Neural progenitor cell (in vitro differentiated cells): ENCODE results near the gene COL11A1. TPM values are rescaled to one million over a fixed set of nuclear protein-coding genes. Genes with fewer than 3 reads are reported as not detected.
A peak's percentile ranks its signal among the peaks of the same experiment; 100 is the strongest.

ENCODE experiments used
- DNase-seq: peaks from one replicate; pipeline ENCODE4 v3.0.0-alpha.2; 2016; ENCODE audit warnings: low spot score
- H2AFZ ChIP-seq: fragments of 200-600 bp; sonication (generic); replicated peaks from 2 replicates; pipeline ENCODE4 v1.6.1; 2016; ENCODE audit warnings: antibody characterized with exemption
- H3F3A ChIP-seq: fragments of 200-600 bp; sonication (generic); 2 replicates; pipeline ENCODE4 v1.6.1; 2016; ENCODE audit warnings: antibody characterized with exemption, low read depth
- H3K27ac ChIP-seq: fragments of 200-600 bp; sonication (generic); 2 replicates; pipeline ENCODE4 v1.5.1; 2016; ENCODE audit warnings: mild to moderate bottlenecking
- H3K27me3 ChIP-seq: fragments of 200-600 bp; sonication (generic); 2 replicates; pipeline ENCODE4 v1.6.1; 2016; ENCODE audit warnings: mild to moderate bottlenecking, moderate library complexity
- H3K36me3 ChIP-seq: fragments of 200-600 bp; sonication (generic); 2 replicates; pipeline ENCODE4 v1.5.1; 2016
- H3K4me1 ChIP-seq: fragments of 200-600 bp; sonication (generic); 2 replicates; pipeline ENCODE4 v1.6.1; 2016; ENCODE audit warnings: mixed run types
- H3K4me2 ChIP-seq: fragments of 200-600 bp; sonication (generic); 2 replicates; pipeline ENCODE4 v1.6.1; 2016
- H3K4me3 ChIP-seq: fragments of 200-600 bp; sonication (generic); 2 replicates; pipeline ENCODE4 v1.5.1; 2016
- H3K79me2 ChIP-seq: fragments of 200-600 bp; sonication (generic); 2 replicates; pipeline ENCODE4 v1.6.1; 2016; ENCODE audit warnings: low read depth
- H3K9ac ChIP-seq: fragments of 200-600 bp; sonication (generic); 2 replicates; pipeline ENCODE4 v1.6.1; 2016
- H3K9me3 ChIP-seq: fragments of 200-600 bp; sonication (generic); 2 replicates; pipeline ENCODE4 v1.5.1; 2016; ENCODE audit warnings: low read depth
- H4K20me1 ChIP-seq: fragments of 200-600 bp; sonication (generic); 2 replicates; pipeline ENCODE4 v1.6.1; 2016; ENCODE audit warnings: low read depth
- H3K27ac Mint-ChIP-seq: 3 replicates; pipeline ENCODE4 v1.8.0; 2021; ENCODE audit warnings: mixed read lengths
- H3K27me3 Mint-ChIP-seq: 2 replicates; pipeline ENCODE4 v1.8.0; 2022; ENCODE audit warnings: low read depth, mild to moderate bottlenecking, inconsistent platforms, moderate library complexity, mixed read lengths; ENCODE audit not compliant: insufficient read depth
- H3K36me3 Mint-ChIP-seq: 3 replicates; pipeline ENCODE4 v1.8.0; 2021; ENCODE audit warnings: mixed read lengths
- H3K4me1 Mint-ChIP-seq: 3 replicates; pipeline ENCODE4 v1.8.0; 2021; ENCODE audit warnings: mixed read lengths
- H3K4me3 Mint-ChIP-seq: 3 replicates; pipeline ENCODE4 v1.8.0; 2021; ENCODE audit warnings: mild to moderate bottlenecking, moderate library complexity, mixed read lengths
- H3K9me3 Mint-ChIP-seq: 3 replicates; pipeline ENCODE4 v1.8.0; 2020; ENCODE audit warnings: mixed read lengths
- CTCF ChIP-seq: fragments of 200-600 bp; sonication (generic); IDR thresholded peaks from 2 replicates; pipeline ENCODE4 v1.5.1; 2017; ENCODE audit warnings: antibody characterized with exemption, mild to moderate bottlenecking
- EZH2 ChIP-seq: fragments of 200-600 bp; sonication (generic); IDR thresholded peaks from 2 replicates; pipeline ENCODE4 v1.6.1; 2017; ENCODE audit warnings: antibody characterized with exemption, mild to moderate bottlenecking, moderate library complexity
- EZH2phosphoT487 ChIP-seq: fragments of 200-600 bp; sonication (generic); IDR thresholded peaks from 2 replicates; pipeline ENCODE4 v1.6.1; 2017; ENCODE audit warnings: antibody characterized with exemption
- total RNA-seq: library from RNA; depleted of rRNA; stranded (reverse); fragments of >200 nt; gene quantifications from 2 replicates; pipeline ENCODE4 v1.2.3, GENCODE V29; 2015; ENCODE audit warnings: low replicate concordance

The COL11A1 gene
- 56.6 and 78.9 TPM in 2 replicates for total RNA-seq

GRCh38 chr1:103108376-103109150, at the start of gene COL11A1:
COL11A1 (minus strand) TSS chr1:103108522; CDS start chr1:103108178, 344 bp downstream.
- Histone ChIP-seq H4K20me1 (no peaks in the 10 kb centered on the region), H3K4me2 (peak within 1 kb of the TSS; percentile 87), H3K27ac (peak within 1 kb of the TSS; percentile 89), H3K4me1 (peaks cover 30% of the 10 kb centered on the region), H3K4me3 (peak within 1 kb of the TSS; percentile 69), H3K9ac (peak within 1 kb of the TSS; percentile 30), H3K36me3 (no peaks in the 10 kb centered on the region), H3K27me3 (no peaks in the 10 kb centered on the region), H3K9me3 (no peaks in the 10 kb centered on the region), H3F3A (peaks cover 42% of the 10 kb centered on the region), H2AFZ (peak within 1 kb of the TSS; percentile 75), H3K79me2 (peaks cover 34% of the 10 kb centered on the region)
- Mint-ChIP-seq H3K36me3 (no peaks in the 10 kb centered on the region), H3K27me3 (no peaks in the 10 kb centered on the region), H3K27ac (peak within 1 kb of the TSS; percentile 98), H3K4me3 (peak within 1 kb of the TSS; percentile 98), H3K9me3 (no peaks in the 10 kb centered on the region), H3K4me1 (peaks cover 39% of the 10 kb centered on the region)
- DNase-seq: peak; percentile 95
- no peak for TF ChIP-seq EZH2phosphoT487
- no peak for TF ChIP-seq EZH2
- no peak for TF ChIP-seq CTCF

- no peaks in the 10 kb centered on the region for H4K20me1 ChIP-seq
- no peak for DNase-seq
- no peaks in the 10 kb centered on the region for H3K4me1 ChIP-seq
- TF ChIP-seq EZH2phosphoT487: no peak
- no peak for TF ChIP-seq CTCF
- no peak overlapping the region for H2AFZ ChIP-seq
- no peaks in the 10 kb centered on the region for H3K9me3 ChIP-seq
- H3K27ac ChIP-seq: no peak overlapping the region
- no peak overlapping the region for H3K4me2 ChIP-seq
- Mint-ChIP-seq H3K36me3 (no peaks in the 10 kb centered on the region), H3K4me1 (no peaks in the 10 kb centered on the region), H3K4me3 (no peak overlapping the region), H3K9me3 (no peaks in the 10 kb centered on the region), H3K27me3 (no peaks in the 10 kb centered on the region), H3K27ac (no peak overlapping the region)
- H3K9ac ChIP-seq: no peak overlapping the region
- no peaks in the 10 kb centered on the region for H3K79me2 ChIP-seq
- no peaks in the 10 kb centered on the region for H3K36me3 ChIP-seq
- H3K4me3 ChIP-seq: no peak overlapping the region
- H3K27me3 ChIP-seq: no peaks in the 10 kb centered on the region
- no peaks in the 10 kb centered on the region for H3F3A ChIP-seq
Observed at GRCh38 chr1:103156966-103157365, 48.6 kb upstream of the COL11A1 start.

- no peaks in the 10 kb centered on the region for H3K36me3 Mint-ChIP-seq
- H3K27ac Mint-ChIP-seq: no peak overlapping the region
- Histone ChIP-seq H4K20me1 (no peaks in the 10 kb centered on the region), H3K9ac (no peak overlapping the region), H3K36me3 (no peaks in the 10 kb centered on the region), H3K79me2 (no peaks in the 10 kb centered on the region), H2AFZ (no peak overlapping the region), H3K27ac (no peak overlapping the region), H3K4me3 (no peak overlapping the region), H3F3A (no peaks in the 10 kb centered on the region), H3K4me2 (no peak overlapping the region), H3K4me1 (no peaks in the 10 kb centered on the region), H3K9me3 (no peaks in the 10 kb centered on the region), H3K27me3 (no peaks in the 10 kb centered on the region)
- DNase-seq: no peak
- no peaks in the 10 kb centered on the region for H3K27me3 Mint-ChIP-seq
- no peaks in the 10 kb centered on the region for H3K4me1 Mint-ChIP-seq
- H3K9me3 Mint-ChIP-seq: no peaks in the 10 kb centered on the region
- H3K4me3 Mint-ChIP-seq: no peak overlapping the region
- TF ChIP-seq EZH2phosphoT487 (no peak), EZH2 (no peak), CTCF (no peak)
Observed at GRCh38 chr1:103146166-103146565, 37.8 kb upstream of the COL11A1 start.
